WTC11 (cell line): Measurements from ENCODE around the gene TLR4. TPM values are rescaled to one million over a fixed set of nuclear protein-coding genes. Genes with fewer than 3 reads are reported as not detected.

Experiments
- ATAC-seq: fragments of 200-7000 bp; cut with Tn5 transposase; 2 replicates; pipeline ENCODE4 v1.10.0; 2021; ENCODE audit warnings: mild to moderate bottlenecking, moderate library complexity
- CTCF ChIA-PET: fragments of 300-600 bp; sonication (Branson Sonifier 250); formaldehyde crosslinking; loops from one replicate; lab custom pipeline; 2021; ENCODE audit warnings: antibody characterized with exemption; lab: Charles Lee
- POLR2A ChIA-PET: fragments of 350-600 bp; sonication (Branson Sonifier 250); formaldehyde crosslinking; loops from one replicate; lab custom pipeline; 2021; ENCODE audit warnings: antibody characterized with exemption; lab: Charles Lee
- DNase-seq: peaks from one replicate; pipeline ENCODE4 v3.0.0; 2021; ENCODE audit warnings: low spot score
- H3K27ac Mint-ChIP-seq: 2 replicates; pipeline ENCODE4 v1.8.0; 2021; ENCODE audit warnings: mixed read lengths
- H3K27me3 Mint-ChIP-seq: 2 replicates; pipeline ENCODE4 v1.8.0; 2021; ENCODE audit warnings: low read depth, mild to moderate bottlenecking, moderate library complexity, mixed read lengths
- H3K36me3 Mint-ChIP-seq: 2 replicates; pipeline ENCODE4 v1.8.0; 2021; ENCODE audit warnings: mixed read lengths
- H3K4me1 Mint-ChIP-seq: 2 replicates; pipeline ENCODE4 v1.8.0; 2022; ENCODE audit warnings: mixed read lengths
- H3K4me3 Mint-ChIP-seq: 2 replicates; pipeline ENCODE4 v1.8.0; 2021; ENCODE audit warnings: mild to moderate bottlenecking, moderate library complexity, mixed read lengths
- H3K9me3 Mint-ChIP-seq: 2 replicates; pipeline ENCODE4 v1.8.0; 2021; ENCODE audit warnings: mixed read lengths
- ARID4B ChIP-seq: sonication (generic); formaldehyde crosslinking; IDR thresholded peaks from 2 replicates; pipeline ENCODE4 v1.8.0; 2023; ENCODE audit warnings: missing genetic modification reagents, mild to moderate bottlenecking, borderline replicate concordance
- ATF6 ChIP-seq: sonication (generic); formaldehyde crosslinking; IDR thresholded peaks from 2 replicates; pipeline ENCODE4 v1.8.1; 2023; ENCODE audit warnings: mild to moderate bottlenecking, missing genetic modification reagents
- E2F1 ChIP-seq: sonication (generic); formaldehyde crosslinking; IDR thresholded peaks from 2 replicates; pipeline ENCODE4 v1.8.0; 2022; ENCODE audit warnings: mild to moderate bottlenecking, missing genetic modification reagents
- E2F4 ChIP-seq: sonication (generic); formaldehyde crosslinking; IDR thresholded peaks from 2 replicates; pipeline ENCODE4 v1.8.1; 2022; ENCODE audit warnings: low read depth, mild to moderate bottlenecking, moderate library complexity, missing genetic modification reagents, borderline replicate concordance
- ESRRA ChIP-seq: sonication (generic); formaldehyde crosslinking; IDR thresholded peaks from 2 replicates; pipeline ENCODE4 v1.8.1; 2022; ENCODE audit warnings: mild to moderate bottlenecking, missing genetic modification reagents, borderline replicate concordance
- PRDM15 ChIP-seq: sonication (generic); formaldehyde crosslinking; IDR thresholded peaks from 2 replicates; pipeline ENCODE4 v1.8.0; 2022; ENCODE audit warnings: missing genetic modification reagents
- RORB ChIP-seq: fragments of 250-450 bp; sonication (Bioruptor Pico); IDR thresholded peaks from 2 replicates; pipeline ENCODE4 v1.9.0; 2021; ENCODE audit warnings: mild to moderate bottlenecking
- SOX15 ChIP-seq: fragments of 250-450 bp; sonication (Bioruptor Pico); IDR thresholded peaks from 2 replicates; pipeline ENCODE4 v1.9.0; 2021; ENCODE audit warnings: mild to moderate bottlenecking
- TCF7 ChIP-seq: sonication (generic); formaldehyde crosslinking; IDR thresholded peaks from 2 replicates; pipeline ENCODE4 v1.8.0; 2022; ENCODE audit warnings: mild to moderate bottlenecking, low read depth, missing genetic modification reagents, moderate library complexity
- TEAD1 ChIP-seq: sonication (generic); formaldehyde crosslinking; IDR thresholded peaks from 2 replicates; pipeline ENCODE4 v1.8.0; 2022; ENCODE audit warnings: mild to moderate bottlenecking, missing genetic modification reagents
- ZNF263 ChIP-seq: sonication (generic); formaldehyde crosslinking; IDR thresholded peaks from 2 replicates; pipeline ENCODE4 v1.8.1; 2022; ENCODE audit warnings: low read depth, mild to moderate bottlenecking, moderate library complexity, missing genetic modification reagents
- ZNF281 ChIP-seq: sonication (generic); formaldehyde crosslinking; IDR thresholded peaks from 2 replicates; pipeline ENCODE4 v1.8.0; 2023; ENCODE audit warnings: mild to moderate bottlenecking, missing genetic modification reagents
- ZNF671 ChIP-seq: fragments of 250-450 bp; sonication (Bioruptor Pico); IDR thresholded peaks from 2 replicates; pipeline ENCODE4 v1.8.0; 2021; ENCODE audit warnings: mild to moderate bottlenecking
- total RNA-seq: library from RNA; stranded (reverse); gene quantifications from 3 replicates; pipeline ENCODE4 v1.2.3, GENCODE V29; 2021

The TLR4 gene
- total RNA-seq, 1 experiment from 2014 or later = 0.11 TPM

- ChIA-PET POLR2A (no interaction called here), CTCF (no interaction called here)
- no peak for DNase-seq
- H3K27me3 Mint-ChIP-seq = no peaks in the 10 kb centered on the region
- no peaks in the 10 kb centered on the region for H3K4me1 Mint-ChIP-seq
- H3K4me3 Mint-ChIP-seq = no peak overlapping the region
- no peaks in the 10 kb centered on the region for H3K9me3 Mint-ChIP-seq
- H3K36me3 Mint-ChIP-seq = no peaks in the 10 kb centered on the region
- no peak for ATAC-seq
- H3K27ac Mint-ChIP-seq = no peak overlapping the region
- TF ChIP-seq ZNF263 = no peak
- no peak for TF ChIP-seq PRDM15 (CRISPR knock-in tag)
- no peak for TF ChIP-seq ESRRA (CRISPR knock-in tag)
- no peak for TF ChIP-seq E2F1
- no peak for TF ChIP-seq ZNF671 (CRISPR knock-in tag)
- no peak for TF ChIP-seq ARID4B (CRISPR knock-in tag)
- TF ChIP-seq ZNF281 (CRISPR knock-in tag) = no peak
- TF ChIP-seq TEAD1 = no peak
- no peak for TF ChIP-seq SOX15 (CRISPR knock-in tag)
- TF ChIP-seq TCF7 = no peak
- no peak for TF ChIP-seq RORB (CRISPR knock-in tag)
- TF ChIP-seq E2F4 (CRISPR knock-in tag) = no peak
- TF ChIP-seq ATF6 (CRISPR knock-in tag) = no peak
- TF ChIP-seq, all 79 proteins: peak for 0
Measured at GRCh38 chr9:117719161-117719920, 15.1 kb downstream of the TLR4 start.
